Dermis blood vessel endothelial cell (primary cell): Measurements from ENCODE around the gene KIF21A. TPM values are rescaled to one million over a fixed set of nuclear protein-coding genes. Genes with fewer than 3 reads are reported as not detected.
A peak's percentile ranks its signal among the peaks of the same experiment; 100 is the strongest.
"Not testable (repeated sequence)": the region's sequence is repeated elsewhere in the genome, so short reads cannot be mapped to it uniquely, and the experiment has no call there.

Experiments
- DNase-seq: peaks from one replicate; pipeline ENCODE4 v3.0.0; 2010
- total RNA-seq: library from RNA; depleted of rRNA; stranded (reverse); fragments of >200 nt; gene quantifications from 2 replicates; pipeline ENCODE4 v1.2.3, GENCODE V29; 2014

The KIF21A gene, protein sequence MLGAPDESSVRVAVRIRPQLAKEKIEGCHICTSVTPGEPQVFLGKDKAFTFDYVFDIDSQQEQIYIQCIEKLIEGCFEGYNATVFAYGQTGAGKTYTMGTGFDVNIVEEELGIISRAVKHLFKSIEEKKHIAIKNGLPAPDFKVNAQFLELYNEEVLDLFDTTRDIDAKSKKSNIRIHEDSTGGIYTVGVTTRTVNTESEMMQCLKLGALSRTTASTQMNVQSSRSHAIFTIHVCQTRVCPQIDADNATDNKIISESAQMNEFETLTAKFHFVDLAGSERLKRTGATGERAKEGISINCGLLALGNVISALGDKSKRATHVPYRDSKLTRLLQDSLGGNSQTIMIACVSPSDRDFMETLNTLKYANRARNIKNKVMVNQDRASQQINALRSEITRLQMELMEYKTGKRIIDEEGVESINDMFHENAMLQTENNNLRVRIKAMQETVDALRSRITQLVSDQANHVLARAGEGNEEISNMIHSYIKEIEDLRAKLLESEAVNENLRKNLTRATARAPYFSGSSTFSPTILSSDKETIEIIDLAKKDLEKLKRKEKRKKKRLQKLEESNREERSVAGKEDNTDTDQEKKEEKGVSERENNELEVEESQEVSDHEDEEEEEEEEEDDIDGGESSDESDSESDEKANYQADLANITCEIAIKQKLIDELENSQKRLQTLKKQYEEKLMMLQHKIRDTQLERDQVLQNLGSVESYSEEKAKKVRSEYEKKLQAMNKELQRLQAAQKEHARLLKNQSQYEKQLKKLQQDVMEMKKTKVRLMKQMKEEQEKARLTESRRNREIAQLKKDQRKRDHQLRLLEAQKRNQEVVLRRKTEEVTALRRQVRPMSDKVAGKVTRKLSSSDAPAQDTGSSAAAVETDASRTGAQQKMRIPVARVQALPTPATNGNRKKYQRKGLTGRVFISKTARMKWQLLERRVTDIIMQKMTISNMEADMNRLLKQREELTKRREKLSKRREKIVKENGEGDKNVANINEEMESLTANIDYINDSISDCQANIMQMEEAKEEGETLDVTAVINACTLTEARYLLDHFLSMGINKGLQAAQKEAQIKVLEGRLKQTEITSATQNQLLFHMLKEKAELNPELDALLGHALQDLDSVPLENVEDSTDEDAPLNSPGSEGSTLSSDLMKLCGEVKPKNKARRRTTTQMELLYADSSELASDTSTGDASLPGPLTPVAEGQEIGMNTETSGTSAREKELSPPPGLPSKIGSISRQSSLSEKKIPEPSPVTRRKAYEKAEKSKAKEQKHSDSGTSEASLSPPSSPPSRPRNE (N-terminal part only)
- total RNA-seq: 8.3 and 13.6 TPM in 2 replicates

DNA sequence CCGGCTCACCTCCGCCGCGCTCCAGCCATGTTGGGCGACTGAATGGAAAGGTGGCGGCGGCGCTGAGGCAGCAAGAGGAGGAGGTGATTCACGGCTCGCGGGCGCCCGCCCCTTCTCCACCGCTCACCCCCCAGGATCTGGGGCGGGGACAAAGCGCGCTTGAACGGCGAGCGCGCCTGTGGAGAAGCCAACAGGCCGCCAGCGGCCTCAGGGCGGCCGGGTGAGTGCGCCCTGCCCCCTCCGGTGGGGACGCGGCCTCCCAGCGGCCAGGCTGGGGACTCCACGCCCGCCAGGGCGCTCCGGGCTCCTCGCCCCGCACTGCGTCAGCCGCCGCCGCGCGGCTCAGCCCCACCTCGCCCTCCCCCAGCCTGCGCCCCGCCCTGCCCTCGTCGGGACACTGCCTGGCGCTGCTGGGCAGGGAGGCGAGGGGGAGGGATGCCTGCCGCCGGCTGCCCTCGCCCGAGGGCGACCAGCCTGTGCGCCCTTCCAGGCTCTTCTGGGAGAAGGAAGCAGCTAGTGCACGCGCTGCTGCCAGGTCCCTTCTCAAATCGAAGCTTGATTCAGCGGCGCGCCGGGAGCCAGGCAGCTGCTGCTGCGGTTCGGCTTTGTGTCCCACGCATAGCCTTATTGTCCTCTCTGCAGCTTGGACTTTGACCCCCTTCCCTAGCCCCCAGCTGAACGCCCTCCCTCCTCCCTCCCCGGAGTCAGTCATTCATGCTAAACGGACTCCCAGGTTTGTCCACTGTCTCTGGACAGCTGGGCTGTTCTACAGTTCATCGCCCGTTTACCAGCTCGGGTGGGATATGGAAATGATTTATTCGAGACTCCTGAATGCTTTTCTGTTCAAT is at the start of gene KIF21A:
Gene KIF21A, minus strand, starts transcription at position 40 of the 848 bp plus-strand sequence. CDS start 150 bp downstream, outside the sequence.
- peak; percentile 95 for DNase-seq

DNA sequence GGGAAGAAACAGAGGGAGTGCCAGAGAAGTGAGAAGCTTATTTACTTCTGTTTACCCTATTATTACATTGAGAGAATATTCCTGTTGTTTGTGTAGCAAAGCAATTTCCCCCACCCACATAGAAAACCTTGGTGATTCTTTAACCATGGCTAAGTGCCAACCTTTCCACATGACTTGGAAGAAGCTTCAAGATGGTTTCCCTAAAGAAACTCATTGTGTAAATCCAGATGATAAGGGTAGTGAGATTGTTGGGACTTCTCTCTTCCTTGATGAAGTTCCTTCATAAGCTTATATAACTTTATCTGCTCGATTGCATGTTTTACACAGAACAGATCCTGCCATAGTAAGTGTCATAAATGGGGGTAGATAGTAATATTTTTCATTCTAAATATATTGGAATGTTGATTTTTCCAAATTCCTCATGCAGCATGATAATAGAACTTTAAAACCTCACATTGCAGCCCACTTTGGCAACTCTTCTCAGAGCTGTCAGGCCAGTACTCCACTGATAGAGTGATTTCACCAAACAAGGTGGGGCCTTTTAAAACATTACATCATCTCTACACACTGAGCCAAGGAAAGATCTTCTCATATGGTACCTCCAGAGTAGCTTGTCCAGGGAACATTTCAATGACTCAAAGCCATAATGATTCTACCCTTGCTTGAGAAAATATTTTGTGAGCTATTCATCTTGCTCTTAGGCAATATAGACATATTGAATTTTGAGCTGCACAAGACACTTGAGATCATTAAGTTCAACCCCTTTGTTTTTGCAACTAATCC is 47.8 kb upstream of the KIF21A start:
- DNase-seq: no peak

- DNase-seq: no peak
Measured at GRCh38 chr12:39483597-39483996, 40.7 kb upstream of the KIF21A start.

DNA sequence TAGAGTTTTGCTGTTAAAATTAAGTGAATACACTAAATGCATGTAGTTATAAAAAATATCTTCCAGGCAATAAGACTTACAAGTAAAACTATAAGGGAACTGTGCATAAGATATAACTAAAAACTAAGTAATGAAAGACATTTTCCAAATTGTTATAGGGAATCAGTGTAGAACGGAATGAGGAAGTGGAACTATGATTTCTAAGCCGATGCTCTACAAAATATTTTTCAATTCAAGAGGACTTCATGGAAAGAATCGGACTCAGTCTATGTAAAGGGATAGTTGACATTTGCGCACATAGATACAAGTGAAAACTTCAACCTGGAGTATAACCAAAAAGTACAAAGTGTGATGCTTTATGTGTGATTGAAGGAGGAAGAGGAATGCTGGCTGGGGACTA is 40.1 kb upstream of the KIF21A start:
- no peak for DNase-seq

DNA sequence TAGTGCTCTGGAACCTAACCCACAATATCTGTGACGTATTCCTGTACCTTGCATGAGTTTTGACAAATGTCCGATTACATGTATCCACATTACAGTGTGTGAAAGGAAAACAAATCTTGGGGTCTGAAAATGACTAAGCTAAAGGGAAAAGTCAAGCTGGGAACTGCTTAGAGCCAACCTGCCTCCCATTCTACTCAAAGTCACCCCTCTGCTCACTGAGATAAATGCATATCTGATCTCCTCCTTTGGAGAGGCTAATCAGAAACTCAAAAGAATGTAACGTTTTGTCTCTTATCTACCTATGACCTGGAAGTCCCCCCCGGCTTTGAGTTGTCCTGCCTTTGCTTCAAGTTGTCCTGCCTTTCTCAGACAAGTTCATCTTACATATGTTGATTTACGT is 34.0 kb upstream of the KIF21A start:
- DNase-seq: no peak

DNA sequence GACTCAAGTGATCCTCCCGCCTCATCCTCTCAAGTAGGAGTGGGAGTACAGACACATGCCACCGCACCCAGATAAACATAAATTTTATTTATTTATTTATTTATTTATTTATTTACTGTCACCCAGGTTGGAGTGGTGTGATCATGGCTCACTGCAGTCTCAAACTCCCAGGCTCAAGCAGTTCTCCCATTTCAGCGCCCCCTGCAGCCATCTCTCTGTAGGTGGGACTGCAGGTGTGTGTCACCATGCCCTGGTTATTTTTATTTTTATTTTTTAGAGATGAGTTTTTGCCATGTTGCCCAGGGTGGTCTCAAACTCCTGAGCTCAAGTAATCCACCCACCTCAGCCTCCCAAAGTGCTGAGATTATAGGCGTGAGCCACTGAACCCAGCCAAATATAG is 33.2 kb upstream of the KIF21A start:
- DNase-seq: no peak

DNA sequence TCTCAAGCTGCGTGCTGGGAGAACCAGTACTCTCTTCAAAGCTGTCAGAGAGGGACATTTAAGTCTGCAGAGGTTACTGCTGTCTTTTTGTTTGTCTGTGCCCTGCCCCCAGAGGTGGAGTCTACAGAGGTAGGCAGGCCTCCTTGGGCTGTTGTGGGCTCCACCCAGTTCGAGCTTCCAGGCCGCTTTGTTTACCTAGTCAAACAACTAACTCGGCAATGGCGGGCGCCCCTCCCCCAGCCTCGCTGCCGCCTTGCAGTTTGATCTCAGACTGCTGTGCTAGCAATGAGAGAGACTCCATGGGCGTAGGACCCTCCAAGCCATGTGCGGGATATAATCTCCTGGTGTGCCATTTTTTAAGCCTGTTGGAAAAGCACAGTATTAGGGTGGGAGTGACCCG is 32.2 kb upstream of the KIF21A start:
- DNase-seq: not testable (repeated sequence)

- DNase-seq: no peak
Measured at GRCh38 chr12:39467432-39467870, 24.5 kb upstream of the KIF21A start.

DNA sequence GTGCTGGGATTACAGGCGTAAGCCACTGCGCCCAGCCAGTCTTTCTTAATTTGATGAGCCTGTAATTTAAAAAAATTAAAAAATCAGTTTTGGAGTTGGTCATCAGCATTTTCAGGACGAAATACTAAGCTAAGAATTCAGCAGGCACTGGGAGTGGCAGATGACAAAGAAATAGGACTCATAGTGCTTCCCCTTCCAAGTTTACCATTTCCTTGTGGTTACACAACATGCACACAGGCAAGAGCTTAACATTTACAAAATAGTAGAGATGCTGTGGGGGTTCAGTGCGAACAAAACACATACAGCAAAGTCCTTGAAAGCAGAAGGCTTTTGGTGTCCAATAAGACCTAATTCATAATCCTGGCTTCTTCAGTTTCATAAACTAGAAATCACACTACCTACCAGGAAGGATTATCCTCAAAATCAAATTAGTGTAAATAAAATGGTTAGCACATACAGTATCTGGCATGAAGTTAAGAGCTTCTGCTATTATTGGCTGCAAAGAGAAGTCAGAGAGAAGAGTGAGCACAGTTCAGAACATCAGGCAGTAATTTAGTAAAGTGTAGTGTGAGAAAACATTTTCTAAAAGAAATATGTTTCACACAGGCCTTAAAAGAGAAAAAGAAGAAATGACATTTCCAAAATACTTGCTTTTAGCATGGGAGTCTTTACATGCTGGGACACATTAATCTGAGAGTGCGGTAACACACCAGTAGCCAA is 22.2 kb upstream of the KIF21A start:
- DNase-seq: no peak

GRCh38 chr12:39461059-39461458 is 18.1 kb upstream of the KIF21A start:
- DNase-seq: no peak

DNA sequence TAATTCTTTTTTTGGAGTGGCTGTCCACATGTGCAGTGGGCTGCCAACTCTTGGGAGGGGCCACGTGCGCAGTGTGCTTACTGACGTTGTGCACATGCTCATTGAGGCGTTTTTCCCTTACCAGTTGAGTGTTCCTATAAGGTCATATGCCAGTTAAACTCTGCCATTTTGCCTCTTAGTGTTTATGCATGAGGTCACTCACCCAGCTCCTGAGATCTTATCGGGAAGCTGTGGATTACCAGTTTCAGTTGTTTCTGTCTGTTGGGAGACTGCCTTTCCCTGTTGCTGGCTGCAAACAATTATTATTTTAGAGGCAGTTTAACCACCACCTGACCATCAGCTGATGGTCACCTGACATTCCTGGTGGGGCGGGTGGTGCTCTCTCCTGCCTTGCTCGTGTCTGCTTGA is 16.1 kb upstream of the KIF21A start:
- no peak for DNase-seq

DNA sequence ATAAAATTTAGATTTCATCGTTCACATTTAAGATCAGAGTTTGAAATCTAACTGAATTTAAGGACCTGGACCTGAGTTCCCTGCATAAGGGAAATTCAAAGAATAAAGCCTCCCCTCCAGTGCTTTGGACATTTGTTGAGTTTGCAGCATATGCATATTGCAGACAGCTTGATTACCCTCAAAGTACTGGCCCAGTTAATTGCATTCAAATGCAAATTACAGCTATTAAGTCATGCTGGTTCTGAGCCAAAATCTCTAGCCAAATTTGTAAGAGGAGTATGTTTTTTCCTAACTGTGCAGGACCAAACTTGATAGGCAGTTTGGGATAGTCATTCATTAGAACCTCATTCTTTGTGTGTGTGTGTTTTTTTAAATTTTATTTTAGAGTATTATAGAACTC is 9.1 kb upstream of the KIF21A start:
- no peak for DNase-seq

DNA sequence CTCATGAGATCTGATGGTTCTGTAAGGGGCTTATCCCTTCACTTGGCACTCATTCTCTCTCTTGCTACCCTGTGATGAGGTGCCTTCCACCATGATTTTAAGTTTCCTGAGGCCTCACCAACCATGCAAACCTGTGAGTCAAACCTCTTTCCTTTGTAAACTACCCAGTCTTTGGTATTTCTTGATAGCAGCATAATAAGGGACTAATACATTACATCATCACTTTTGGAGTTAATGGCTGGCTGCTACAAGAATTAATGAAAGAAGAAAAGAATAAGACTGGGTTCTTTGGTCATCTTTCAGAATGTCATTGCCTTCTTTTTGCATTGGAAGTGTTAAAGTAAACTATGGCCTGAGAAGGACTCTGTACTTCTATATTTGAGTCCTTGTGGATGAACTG is 5.1 kb upstream of the KIF21A start:
- no peak for DNase-seq

DNA sequence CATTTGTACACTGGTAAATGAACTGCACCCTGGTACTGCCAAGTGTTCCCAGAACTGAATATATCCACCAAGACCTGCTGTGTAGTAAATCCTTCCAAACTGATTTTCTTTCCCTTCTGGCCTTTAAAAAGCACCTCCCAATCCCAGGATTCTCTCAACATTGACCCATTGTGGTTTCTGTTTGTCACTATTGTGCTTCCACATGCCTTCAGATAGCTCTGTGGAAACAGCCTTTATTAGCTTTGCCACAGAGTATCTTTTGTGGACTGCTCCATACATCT is 949 bp upstream of the KIF21A start:
- no peak for DNase-seq

GRCh38 chr12:39442831-39443080 is 164 bp downstream of the KIF21A start:
- no peak for DNase-seq

- DNase-seq: peak; percentile 46
Measured at GRCh38 chr12:39441963-39442830, 723 bp downstream of the KIF21A start.

GRCh38 chr12:39441189-39441962 is 1.5 kb downstream of the KIF21A start:
- DNase-seq: no peak

DNA sequence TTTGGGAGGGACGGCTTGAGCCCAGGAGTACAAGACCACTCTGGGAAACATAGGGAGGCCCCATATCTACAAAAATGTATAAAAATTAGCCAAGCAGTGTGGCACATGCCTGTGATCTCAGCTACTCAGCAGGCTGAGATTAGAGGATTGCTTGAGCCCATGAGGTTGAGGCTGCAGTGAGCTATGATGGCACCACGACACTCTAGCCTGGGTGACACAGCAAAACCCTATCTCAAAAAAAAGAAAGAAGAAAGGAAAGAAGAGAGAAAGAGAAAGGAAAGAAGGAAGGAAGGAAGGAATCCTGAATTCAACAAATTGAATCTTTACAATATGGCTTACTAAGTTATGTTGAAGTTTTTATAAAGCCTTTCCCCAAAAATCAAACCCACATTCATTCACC is 2.1 kb downstream of the KIF21A start:
- no peak for DNase-seq

DNA sequence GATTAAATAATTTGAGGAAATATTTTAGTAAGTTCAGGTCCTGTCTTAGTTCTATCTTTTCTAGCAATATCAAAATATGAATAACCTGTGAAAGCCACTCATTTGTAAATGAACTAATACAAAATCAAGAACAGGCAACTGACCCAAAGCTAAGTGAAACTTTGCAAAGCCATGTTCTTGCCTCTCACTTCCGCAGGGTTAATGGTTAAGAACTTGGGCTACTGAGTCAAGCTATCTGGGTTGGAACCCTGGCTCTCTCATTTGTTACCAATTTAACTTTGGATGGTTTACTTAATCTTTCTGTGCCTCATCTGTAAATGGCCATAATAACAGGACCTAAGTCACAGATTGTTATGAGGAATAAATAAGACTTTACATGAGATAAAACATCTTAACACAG is 2.8 kb downstream of the KIF21A start:
- DNase-seq: no peak
